OCI-LY1 (cell line): ENCODE measurements around the gene PABPN1L.

Experiments used
- H2AFZ ChIP-seq: fragments of 200-600 bp; sonication (generic), shearing (Covaris generic); 2 replicates; pipeline ENCODE4 v1.6.0; 2014; ENCODE audit warnings: antibody characterized with exemption, mild to moderate bottlenecking, low read length
- H3F3A ChIP-seq: fragments of 200-600 bp; sonication (generic), shearing (Covaris generic); 2 replicates; pipeline ENCODE4 v1.6.0; 2014; ENCODE audit warnings: mild to moderate bottlenecking, antibody characterized with exemption, low read length, moderate library complexity; ENCODE audit not compliant: insufficient read depth
- H3K27ac ChIP-seq: fragments of 200-600 bp; sonication (generic); 2 replicates; pipeline ENCODE4 v1.5.1; 2014; ENCODE audit warnings: low read length, mixed run types, mild to moderate bottlenecking, low read depth; ENCODE audit not compliant: poor library complexity, severe bottlenecking
- H3K27me3 ChIP-seq: fragments of 200-600 bp; sonication (generic); 2 replicates; pipeline ENCODE4 v1.6.0; 2014; ENCODE audit warnings: antibody characterized with exemption, mild to moderate bottlenecking, low read length, moderate library complexity; ENCODE audit not compliant: insufficient read depth
- H3K36me3 ChIP-seq: fragments of 200-600 bp; sonication (generic); 2 replicates; pipeline ENCODE4 v1.6.1; 2014; ENCODE audit warnings: mild to moderate bottlenecking, antibody characterized with exemption, low read length, moderate library complexity, mixed read lengths; ENCODE audit not compliant: insufficient read depth
- H3K4me1 ChIP-seq: fragments of 200-600 bp; sonication (generic); 2 replicates; pipeline ENCODE4 v1.5.1; 2014; ENCODE audit warnings: mild to moderate bottlenecking, low read length, moderate library complexity; ENCODE audit not compliant: insufficient read depth, severe bottlenecking
- H3K4me2 ChIP-seq: fragments of 200-600 bp; sonication (generic), shearing (Covaris generic); 2 replicates; pipeline ENCODE4 v1.6.1; 2014; ENCODE audit warnings: low read length
- H3K4me3 ChIP-seq: fragments of 200-600 bp; sonication (generic); 2 replicates; pipeline ENCODE4 v1.5.1; 2014; ENCODE audit warnings: low read length, low read depth, mild to moderate bottlenecking, mixed read lengths; ENCODE audit not compliant: poor library complexity, severe bottlenecking
- H3K79me2 ChIP-seq: fragments of 200-600 bp; shearing (Covaris generic); 2 replicates; pipeline ENCODE4 v1.6.1; 2016; ENCODE audit warnings: mixed run types, low read length, mixed read lengths; ENCODE audit not compliant: insufficient read depth
- H3K9ac ChIP-seq: fragments of 200-600 bp; sonication (generic), shearing (Covaris generic); 2 replicates; pipeline ENCODE4 v1.6.1; 2014; ENCODE audit warnings: mild to moderate bottlenecking, low read length, mixed read lengths
- H3K9me2 ChIP-seq: fragments of 200-600 bp; sonication (generic), shearing (Covaris generic); 2 replicates; pipeline ENCODE4 v1.6.1; 2014; ENCODE audit warnings: low read depth, mild to moderate bottlenecking, low read length, mixed read lengths
- H3K9me3 ChIP-seq: fragments of 200-600 bp; shearing (Covaris generic); 2 replicates; pipeline ENCODE4 v1.6.1; 2014; ENCODE audit warnings: low read length, mixed read lengths
- H4K20me1 ChIP-seq: fragments of 200-600 bp; sonication (generic), shearing (Covaris generic); 2 replicates; pipeline ENCODE4 v1.6.0; 2016; ENCODE audit warnings: mild to moderate bottlenecking, low read length; ENCODE audit not compliant: insufficient read depth
- CTCF ChIP-seq: fragments of 200-600 bp; sonication (generic), shearing (Covaris generic); IDR thresholded peaks from 2 replicates; pipeline ENCODE4 v1.5.1; 2017; ENCODE audit warnings: mild to moderate bottlenecking, antibody characterized with exemption, low read length, moderate library complexity, mixed read lengths
- EZH2 ChIP-seq: fragments of 200-600 bp; sonication (generic), shearing (Covaris generic); IDR thresholded peaks from 2 replicates; pipeline ENCODE4 v1.8.0; 2017; ENCODE audit warnings: borderline replicate concordance, mixed run types, mild to moderate bottlenecking, antibody characterized with exemption, low read length, moderate library complexity, mixed read lengths

Gene PABPN1L

GRCh38 chr16:88840600-88841215 is 25.8 kb downstream of the PABPN1L start:
- no peaks in the 10 kb centered on the region for H3K9me3 ChIP-seq
- H3K4me2 ChIP-seq, result no peak overlapping the region
- H3K27ac ChIP-seq, result no peak overlapping the region
- no peaks in the 10 kb centered on the region for H3K36me3 ChIP-seq
- no peak for TF ChIP-seq EZH2
- TF ChIP-seq CTCF, result no peak
- no peaks in the 10 kb centered on the region for H3K9me2 ChIP-seq
- H3K27me3 ChIP-seq, result no peaks in the 10 kb centered on the region
- no peak overlapping the region for H2AFZ ChIP-seq
- no peaks in the 10 kb centered on the region for H3K4me1 ChIP-seq
- H4K20me1 ChIP-seq, result no peaks in the 10 kb centered on the region
- H3F3A ChIP-seq, result no peaks in the 10 kb centered on the region
- no peak overlapping the region for H3K9ac ChIP-seq
- H3K4me3 ChIP-seq, result no peak overlapping the region
- no peaks in the 10 kb centered on the region for H3K79me2 ChIP-seq

GRCh38 chr16:88839745-88840599 is 26.5 kb downstream of the PABPN1L start:
- Histone ChIP-seq H3K4me1 (no peaks in the 10 kb centered on the region), H3K27ac (no peak overlapping the region), H2AFZ (no peak overlapping the region), H4K20me1 (no peaks in the 10 kb centered on the region), H3K9me2 (no peaks in the 10 kb centered on the region), H3K4me2 (no peak overlapping the region), H3K27me3 (no peaks in the 10 kb centered on the region), H3K9ac (no peak overlapping the region), H3K4me3 (no peak overlapping the region), H3K79me2 (no peaks in the 10 kb centered on the region), H3F3A (no peaks in the 10 kb centered on the region), H3K9me3 (no peaks in the 10 kb centered on the region), H3K36me3 (no peaks in the 10 kb centered on the region)
- TF ChIP-seq EZH2 (no peak), CTCF (no peak)

GRCh38 chr16:88839026-88839529 is 27.4 kb downstream of the PABPN1L start:
- Histone ChIP-seq H3K4me1 (no peaks in the 10 kb centered on the region), H3F3A (no peaks in the 10 kb centered on the region), H3K79me2 (no peaks in the 10 kb centered on the region), H3K4me3 (no peak overlapping the region), H3K27me3 (no peaks in the 10 kb centered on the region), H4K20me1 (no peaks in the 10 kb centered on the region), H3K36me3 (no peaks in the 10 kb centered on the region), H3K4me2 (no peak overlapping the region), H3K9me2 (no peaks in the 10 kb centered on the region), H2AFZ (no peak overlapping the region), H3K9me3 (no peaks in the 10 kb centered on the region), H3K27ac (no peak overlapping the region), H3K9ac (no peak overlapping the region)
- TF ChIP-seq EZH2, result no peak
- peak; percentile 17; the same call in 1 of the 2 replicates for TF ChIP-seq CTCF
